CD1c-positive myeloid dendritic cell (primary cell): ENCODE data around the gene AFAP1L1.
"Not testable (repeated sequence)": the region's sequence is repeated elsewhere in the genome, so short reads cannot be mapped to it uniquely, and the experiment has no call there.

Experiments used
- DNase-seq: peaks from one replicate; pipeline ENCODE4 v3.0.0-alpha.2; 2016; ENCODE audit errors: extremely low spot score

The AFAP1L1 gene

DNA sequence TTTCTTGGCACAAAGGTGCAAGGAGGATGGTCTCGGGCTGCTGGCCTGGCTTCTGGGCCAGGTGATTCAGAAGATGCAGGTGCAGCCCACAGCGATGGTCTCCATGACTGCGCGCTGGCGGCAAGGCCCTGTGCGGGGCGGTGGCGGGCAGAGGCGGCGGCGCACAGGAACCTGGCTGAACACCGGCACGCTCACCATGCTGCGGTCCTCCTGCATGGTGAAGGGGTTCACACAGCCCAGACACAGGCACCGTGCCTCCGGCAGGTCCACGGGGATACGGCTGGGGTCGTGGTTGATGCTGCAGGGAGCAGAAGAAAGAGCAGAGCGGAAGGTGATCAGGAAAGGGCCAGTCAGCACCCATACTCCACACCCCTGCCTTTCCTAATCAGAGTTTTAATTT is 102.6 kb downstream of the AFAP1L1 start:
- no peak for DNase-seq

- no peak for DNase-seq
Observed at GRCh38 chr5:149374801-149375200, 103.1 kb downstream of the AFAP1L1 start.

DNA sequence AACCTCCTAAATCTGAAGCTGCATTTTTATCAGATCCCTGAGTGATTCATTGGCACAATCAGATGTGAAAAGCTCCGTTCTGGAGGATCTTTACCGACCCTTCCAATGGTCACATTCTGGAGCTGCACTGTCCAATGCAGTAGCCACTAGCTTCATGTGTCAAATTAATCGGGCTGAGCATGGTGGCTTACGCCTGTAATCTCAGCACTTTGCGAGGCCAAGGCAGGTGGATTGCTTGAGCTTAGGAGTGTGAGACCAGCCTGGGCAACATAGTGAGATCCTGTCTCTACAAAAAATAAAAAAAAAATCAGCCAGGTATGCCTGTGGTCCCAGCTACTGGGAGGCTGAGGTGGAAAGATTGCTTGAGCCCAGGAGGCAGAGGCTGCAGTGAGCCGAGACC is 103.8 kb downstream of the AFAP1L1 start:
- no peak for DNase-seq

- DNase-seq = no peak
Observed at GRCh38 chr5:149376104-149376503, 104.4 kb downstream of the AFAP1L1 start.

- DNase-seq = no peak
Observed at GRCh38 chr5:149376711-149377447, 105.2 kb downstream of the AFAP1L1 start.

- no peak for DNase-seq
Observed at GRCh38 chr5:149378241-149378820, 106.7 kb downstream of the AFAP1L1 start.

GRCh38 chr5:149379177-149379761 is 107.6 kb downstream of the AFAP1L1 start, which contains the start of gene IL17B:
Gene IL17B, minus strand, starts transcription at chr5:149379292. Its CDS starts 67 bp downstream, at chr5:149379225.
- no peak for DNase-seq

- no peak for DNase-seq
Observed at GRCh38 chr5:149379818-149380374, 108.2 kb downstream of the AFAP1L1 start.

DNA sequence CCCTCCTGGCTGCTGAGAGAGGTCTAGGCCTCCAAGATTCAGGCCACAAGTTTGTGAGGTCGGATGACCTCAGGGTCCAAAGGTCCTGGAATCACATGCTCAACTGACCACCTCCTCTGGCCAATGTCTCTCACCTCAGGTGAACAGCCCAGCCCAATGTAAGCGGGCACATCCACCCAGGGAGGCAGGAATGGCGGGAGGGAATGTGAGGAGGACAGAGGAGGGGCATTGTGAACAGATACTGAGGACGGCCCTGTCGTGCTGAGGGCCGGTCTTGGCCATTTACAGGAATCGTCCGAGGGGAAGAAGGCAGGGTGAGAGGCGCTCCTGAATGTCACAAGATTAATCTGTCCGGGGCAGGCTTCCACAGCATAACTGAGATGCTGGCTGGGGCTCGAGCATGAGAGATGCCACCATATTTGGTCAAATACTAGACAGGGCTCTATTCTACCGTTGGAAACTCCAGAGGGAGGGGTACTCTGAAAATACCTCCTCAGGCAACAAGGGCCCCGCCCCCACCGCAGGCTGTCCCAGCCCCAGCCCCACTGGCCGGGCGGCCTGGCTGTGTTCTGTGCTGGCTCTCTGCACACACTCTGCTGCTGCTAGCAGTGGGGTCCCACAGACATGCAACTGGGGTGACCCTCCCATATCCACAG is 108.9 kb downstream of the AFAP1L1 start:
- DNase-seq = no peak

GRCh38 chr5:149381261-149381985 is 109.8 kb downstream of the AFAP1L1 start:
- DNase-seq = no peak

DNA sequence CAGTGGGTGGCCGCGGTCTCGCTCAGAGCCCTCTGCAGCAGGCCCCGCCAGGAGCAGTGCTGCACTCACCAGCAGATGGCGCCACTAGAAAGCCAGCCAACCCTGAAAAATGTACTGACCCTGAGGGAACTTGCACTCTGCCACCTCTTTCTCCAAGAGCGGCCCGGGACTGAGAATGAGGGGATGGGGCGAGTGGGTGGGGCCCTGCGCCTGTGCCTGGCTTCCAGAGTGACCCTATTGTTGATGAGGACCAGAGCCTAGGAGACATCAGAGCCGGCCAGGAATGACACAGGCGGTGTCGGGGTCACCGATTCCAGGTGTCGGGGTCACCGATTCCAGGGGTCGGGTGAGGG is 110.3 kb downstream of the AFAP1L1 start:
- peak; percentile 66 for DNase-seq

- no peak for DNase-seq
Observed at GRCh38 chr5:149382517-149383220, 111.0 kb downstream of the AFAP1L1 start.

DNA sequence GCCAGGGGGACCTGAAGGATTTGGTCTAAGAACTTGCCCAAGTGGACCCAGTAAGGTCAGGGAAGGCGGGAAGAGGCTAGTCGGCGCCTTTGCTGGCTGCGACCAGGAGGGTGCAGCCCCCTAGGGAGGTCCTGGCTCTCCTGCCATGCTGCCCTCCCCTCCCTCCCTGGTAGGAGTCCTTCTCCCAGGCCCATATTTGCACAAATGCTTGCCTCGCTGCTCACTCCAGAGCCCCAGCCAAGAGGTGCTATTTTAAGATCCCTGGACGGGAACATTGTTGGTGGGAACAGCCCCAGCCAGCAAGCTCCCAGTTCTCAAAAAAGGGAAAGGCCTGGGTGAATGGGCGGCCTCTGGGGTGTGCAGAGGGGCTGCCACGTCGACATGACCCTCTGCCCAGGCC is 111.7 kb downstream of the AFAP1L1 start:
- no peak for DNase-seq

- DNase-seq = no peak
Observed at GRCh38 chr5:149386166-149386565, 114.5 kb downstream of the AFAP1L1 start.

- DNase-seq = no peak
Observed at GRCh38 chr5:149387081-149387631, 115.5 kb downstream of the AFAP1L1 start.

DNA sequence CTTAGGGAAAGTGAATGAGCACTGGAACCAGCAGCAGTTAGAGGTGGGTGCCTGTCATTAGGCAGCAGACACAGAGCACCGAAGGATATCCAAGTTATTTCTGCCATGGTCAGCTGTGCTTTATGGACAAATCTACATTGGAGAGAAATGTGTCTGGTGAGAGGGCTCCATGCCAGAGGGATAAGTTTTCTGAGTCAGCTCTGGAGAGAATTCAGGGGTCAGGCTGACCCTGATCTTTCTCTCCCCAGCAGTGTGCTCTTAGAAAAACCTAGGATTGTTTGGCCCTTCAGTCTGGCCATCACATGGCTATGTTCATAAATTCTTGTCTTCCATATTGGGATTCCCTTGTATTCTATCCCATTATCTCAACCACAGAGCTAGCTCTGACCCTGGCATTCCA is 116.3 kb downstream of the AFAP1L1 start:
- no peak for DNase-seq

- no peak for DNase-seq
Observed at GRCh38 chr5:149388498-149389190, 117.0 kb downstream of the AFAP1L1 start.

- DNase-seq = no peak
Observed at GRCh38 chr5:149389552-149390495, 118.2 kb downstream of the AFAP1L1 start.

- not testable (repeated sequence) for DNase-seq
Observed at GRCh38 chr5:149391076-149391475, 119.4 kb downstream of the AFAP1L1 start.
